Mesodermal cell (in vitro differentiated cells): ENCODE data around the gene TAGLN3. TPM values are rescaled to one million over a fixed set of nuclear protein-coding genes. Genes with fewer than 3 reads are reported as not detected.

Experiments used
- H3K27ac ChIP-seq: 2 replicates; pipeline ENCODE4 v1.7.0; 2013; ENCODE audit warnings: mild to moderate bottlenecking, low read depth, low read length, moderate library complexity; ENCODE audit not compliant: severe bottlenecking
- H3K36me3 ChIP-seq: 2 replicates; pipeline ENCODE4 v1.7.1; 2013; ENCODE audit warnings: mild to moderate bottlenecking, low read length, moderate library complexity; ENCODE audit not compliant: control insufficient read depth, insufficient read depth
- H3K4me1 ChIP-seq: one replicate; pipeline ENCODE4 v1.7.1; 2013; ENCODE audit warnings: mild to moderate bottlenecking, low read length; ENCODE audit not compliant: insufficient read depth, control insufficient read depth, poor library complexity, severe bottlenecking
- H3K4me3 ChIP-seq: 2 replicates; pipeline ENCODE4 v1.7.0; 2013; ENCODE audit warnings: low read length, control low read depth, mild to moderate bottlenecking; ENCODE audit not compliant: insufficient read depth, poor library complexity, severe bottlenecking; ENCODE audit errors: extremely low read depth
- H3K9me3 ChIP-seq: 2 replicates; pipeline ENCODE4 v1.7.1; 2013; ENCODE audit warnings: mild to moderate bottlenecking, low read length, moderate library complexity; ENCODE audit not compliant: control insufficient read depth
- WGBS, 2 experiments: methylation state at CpG; one replicate each; pipeline ENCODE4 v1.1.5; 2013; ENCODE audit warnings: missing lambda C conversion rate in 2 of 2; ENCODE audit not compliant: insufficient coverage in 2 of 2; 5-methylcytosine and 5-hydroxymethylcytosine counted together
- polyA plus RNA-seq, 2 experiments: library from polyadenylated mRNA; stranded (reverse); fragments of 50-300 nt; gene quantifications; one replicate each; pipeline ENCODE4 v1.2.3, GENCODE V29; 2013

Gene TAGLN3
- polyA plus RNA-seq (2013, experiment 1 of 2) = 10.5 TPM
- 7.6 TPM for polyA plus RNA-seq (2013, experiment 2 of 2)

DNA sequence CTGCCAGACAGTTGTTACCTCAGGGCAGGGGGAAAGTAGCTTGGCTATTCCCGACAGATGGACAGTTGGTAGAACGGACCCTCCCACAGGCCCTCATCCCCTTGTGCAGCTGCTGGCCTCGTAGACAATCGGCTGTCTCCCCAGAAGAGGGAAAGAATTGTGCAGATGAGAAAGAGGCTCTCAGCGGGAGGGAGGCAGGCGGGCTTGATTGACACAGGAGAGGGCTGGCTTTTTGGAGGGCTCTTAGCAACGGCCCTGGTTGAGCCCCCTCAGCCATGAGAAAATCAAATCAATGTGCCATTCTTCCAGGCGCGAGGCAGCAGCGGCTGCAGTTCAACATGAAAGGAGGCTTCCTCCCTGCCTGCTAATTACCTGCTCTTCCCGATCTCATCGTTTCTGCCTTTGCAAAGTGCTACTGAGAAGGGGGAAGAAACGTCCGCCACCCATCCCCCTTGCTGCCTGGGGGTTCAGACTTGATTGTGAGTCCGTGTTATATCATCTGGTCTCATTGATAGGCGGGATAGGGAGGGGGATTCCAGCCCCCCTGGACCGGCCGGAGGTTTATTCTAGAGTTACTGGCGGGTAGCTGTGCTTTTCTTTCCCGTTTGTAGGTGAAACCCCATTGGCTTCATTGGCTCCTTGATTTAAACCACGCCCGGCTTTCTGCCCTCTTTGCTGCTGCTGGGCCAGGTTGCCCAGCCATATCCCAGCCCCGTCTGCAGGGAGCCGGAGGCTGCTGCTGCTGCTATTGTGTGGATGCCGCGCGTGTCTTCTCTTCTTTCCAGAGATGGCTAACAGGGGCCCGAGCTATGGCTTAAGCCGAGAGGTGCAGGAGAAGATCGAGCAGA is at the start of gene TAGLN3:
TAGLN3 (plus strand) TSS at position 287 of the 848 bp plus-strand sequence; CDS start at position 788, 501 bp downstream.
- H3K27ac ChIP-seq = peak within 1 kb of the TSS; percentile 41
- peaks cover 17% of the 10 kb centered on the region for H3K4me1 ChIP-seq
- 2 to 3% methylated on average over 26 of the region's 30 CpGs for WGBS, 2 experiments
- H3K9me3 ChIP-seq = no peaks in the 10 kb centered on the region
- H3K4me3 ChIP-seq = peak within 1 kb of the TSS; percentile 34
- no peaks in the 10 kb centered on the region for H3K36me3 ChIP-seq

DNA sequence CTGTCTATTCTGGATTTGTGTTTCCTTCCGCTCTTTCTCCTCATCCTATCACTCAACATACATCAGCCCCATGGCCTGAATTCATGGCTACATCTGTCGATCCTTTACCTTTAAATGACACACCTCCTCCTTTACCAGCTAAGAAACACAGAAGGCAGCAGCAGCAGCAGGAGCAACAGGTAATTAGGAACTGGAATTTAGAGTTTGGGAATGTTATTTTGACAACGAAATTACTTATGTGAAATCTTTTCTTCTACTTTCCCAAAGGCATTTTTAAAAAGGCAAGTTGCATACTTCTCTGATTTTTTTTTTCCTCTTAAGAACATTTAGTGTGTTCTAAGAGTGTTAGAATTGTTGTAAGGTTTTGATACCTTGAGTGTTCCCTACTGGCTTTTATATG is 49.0 kb upstream of the TAGLN3 start:
- Histone ChIP-seq H3K4me1 (no peaks in the 10 kb centered on the region), H3K36me3 (peaks cover 67% of the 10 kb centered on the region)
- WGBS, 2 experiments = 100% methylated on average over 1 of the region's 3 CpGs

DNA sequence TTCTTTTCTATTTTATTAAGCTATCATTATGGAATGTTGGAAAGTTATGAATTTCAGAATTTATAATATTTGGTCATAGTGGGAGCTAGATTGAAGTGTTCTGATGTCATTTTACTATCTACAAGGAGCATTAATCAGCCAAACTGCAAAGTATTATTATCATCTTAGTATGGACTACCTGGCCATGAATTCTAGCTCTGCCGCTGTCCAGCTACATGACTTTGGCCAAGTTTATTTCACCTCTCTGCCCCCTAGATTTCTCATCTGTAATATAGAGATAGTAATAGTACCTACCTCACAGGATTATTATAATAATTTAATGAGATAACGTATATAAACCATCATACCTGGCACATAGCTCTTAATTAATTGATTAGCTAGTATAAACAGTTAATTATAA is 47.7 kb upstream of the TAGLN3 start:
- Histone ChIP-seq H3K27ac (no peak overlapping the region), H3K9me3 (no peaks in the 10 kb centered on the region), H3K36me3 (peaks cover 70% of the 10 kb centered on the region), H3K4me1 (no peaks in the 10 kb centered on the region), H3K4me3 (no peak overlapping the region)
- no CpG with 5 or more reads among the region's 2 CpGs for WGBS, 2 experiments

More for the DNA sequence above, 49.0 kb upstream of the TAGLN3 start:
- H3K27ac ChIP-seq = no peak overlapping the region
- no peak overlapping the region for H3K4me3 ChIP-seq
- H3K9me3 ChIP-seq = no peaks in the 10 kb centered on the region

DNA sequence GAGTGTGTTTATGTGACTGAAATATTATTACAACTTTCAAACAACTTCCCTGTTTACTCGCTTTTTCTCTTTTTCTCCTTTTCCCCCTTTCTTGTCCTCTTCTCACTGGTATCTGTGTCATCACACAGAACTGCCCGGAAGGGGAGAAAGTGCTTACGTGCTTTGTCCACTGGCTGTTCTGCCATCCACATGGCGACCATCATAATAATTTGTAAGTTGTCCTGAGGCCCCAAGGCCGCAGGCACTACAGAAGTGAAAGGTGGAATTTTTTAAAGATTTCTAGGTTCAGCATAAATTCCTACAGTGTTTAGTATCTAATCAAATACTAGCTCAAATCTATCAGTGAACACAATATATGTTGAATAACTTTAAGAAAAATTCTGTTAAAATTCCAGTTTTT is 46.6 kb upstream of the TAGLN3 start:
- WGBS, 2 experiments = 94 to 100% methylated on average over 1 to 3 of the region's 5 CpGs
- Histone ChIP-seq H3K27ac (no peak overlapping the region), H3K36me3 (peaks cover 80% of the 10 kb centered on the region), H3K4me1 (no peaks in the 10 kb centered on the region), H3K9me3 (no peaks in the 10 kb centered on the region), H3K4me3 (no peak overlapping the region)

DNA sequence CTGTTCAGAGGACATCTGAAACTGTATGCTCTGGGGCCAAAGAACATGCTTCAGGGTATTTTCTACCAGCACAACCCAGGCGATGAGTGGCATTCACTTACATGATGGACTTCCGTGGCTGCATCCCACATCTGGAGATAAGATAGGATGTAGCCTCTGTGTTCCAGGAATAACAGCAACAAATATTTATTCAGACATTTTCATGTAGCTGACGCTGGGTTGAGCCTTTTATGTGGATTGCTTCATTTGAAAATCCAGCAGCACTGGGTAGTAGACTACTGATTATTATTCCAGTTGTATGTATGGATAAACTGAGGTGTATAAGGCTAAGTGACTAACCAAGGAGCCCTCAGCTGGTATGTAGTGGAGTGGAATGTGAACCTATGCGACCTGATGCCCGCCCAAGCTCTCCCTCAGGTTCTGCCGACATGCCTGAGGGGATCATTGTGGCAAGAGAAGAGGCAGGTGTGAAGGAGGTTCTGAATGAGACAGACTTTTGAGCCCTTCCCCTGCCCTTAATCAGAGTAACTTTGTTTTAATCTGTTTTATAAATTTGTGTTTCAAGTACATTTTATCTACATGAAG is 45.8 kb upstream of the TAGLN3 start:
- H3K9me3 ChIP-seq = no peaks in the 10 kb centered on the region
- no peaks in the 10 kb centered on the region for H3K4me1 ChIP-seq
- H3K4me3 ChIP-seq = no peak overlapping the region
- H3K36me3 ChIP-seq = peaks cover 80% of the 10 kb centered on the region
- H3K27ac ChIP-seq = no peak overlapping the region
- WGBS, 2 experiments = 97 to 100% methylated on average over 3 to 5 of the region's 6 CpGs

DNA sequence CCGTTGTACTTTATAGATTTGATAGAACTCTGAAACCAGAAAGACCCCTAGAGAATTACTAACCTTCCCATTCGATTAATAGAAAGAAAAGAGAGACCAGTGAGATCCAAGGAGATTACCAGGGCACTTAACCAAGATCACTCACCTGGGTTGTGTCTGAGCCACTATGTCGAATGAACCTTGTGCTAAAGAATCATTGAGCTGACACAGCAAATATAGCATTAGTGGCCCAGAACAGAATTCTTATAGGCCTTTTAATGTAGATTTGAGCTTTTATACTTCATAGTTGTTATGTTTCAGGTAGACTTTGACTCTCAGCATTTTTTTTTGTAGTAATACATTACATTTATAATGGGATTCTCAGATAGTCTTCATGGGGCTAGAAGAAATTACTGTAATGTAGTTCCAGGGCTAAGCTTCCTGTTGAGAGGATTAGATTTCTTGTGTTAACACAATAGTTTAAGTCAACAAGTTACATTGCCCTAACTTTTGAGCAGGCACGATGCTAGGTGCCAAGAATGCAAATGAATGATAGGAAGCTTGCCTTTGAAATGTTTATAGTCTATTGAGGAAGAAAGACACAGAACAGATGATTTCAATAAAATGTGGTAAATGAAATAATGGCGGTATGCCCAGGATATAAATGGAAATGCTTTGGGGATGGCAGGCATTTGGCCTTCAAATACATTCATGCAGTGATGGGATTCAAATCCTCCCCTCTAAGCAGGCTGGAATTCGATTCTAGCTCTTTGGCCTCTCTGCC is 44.3 kb upstream of the TAGLN3 start:
- Histone ChIP-seq H3K4me3 (no peak overlapping the region), H3K27ac (no peak overlapping the region), H3K9me3 (no peaks in the 10 kb centered on the region), H3K36me3 (peaks cover 81% of the 10 kb centered on the region), H3K4me1 (no peaks in the 10 kb centered on the region)
- WGBS, 2 experiments = 79 to 89% methylated on average over 2 to 3 of the region's 6 CpGs

DNA sequence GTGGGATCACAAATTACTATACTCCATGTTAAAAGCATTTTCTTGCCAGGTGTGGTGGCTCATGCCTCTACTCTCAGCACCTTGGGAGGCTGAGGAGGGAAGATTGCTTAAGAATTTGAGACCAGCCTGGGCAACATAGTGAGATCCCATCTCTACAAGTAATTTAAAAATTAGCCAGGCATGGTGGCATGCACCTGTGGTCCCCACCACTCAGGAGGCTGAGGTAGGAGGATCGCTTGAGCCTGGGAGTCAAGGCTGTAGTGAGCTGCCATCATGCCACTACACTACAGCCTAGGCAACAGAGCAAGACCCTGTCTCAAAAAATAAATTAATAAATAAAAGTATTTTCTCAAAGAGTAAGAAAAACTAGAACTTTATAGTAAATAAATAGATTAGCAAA is 42.8 kb upstream of the TAGLN3 start:
- no peak overlapping the region for H3K4me3 ChIP-seq
- no peaks in the 10 kb centered on the region for H3K4me1 ChIP-seq
- peaks cover 72% of the 10 kb centered on the region for H3K36me3 ChIP-seq
- H3K27ac ChIP-seq = no peak overlapping the region
- H3K9me3 ChIP-seq = no peaks in the 10 kb centered on the region
- WGBS, 2 experiments = no CpG with 5 or more reads among the region's 1 CpG

DNA sequence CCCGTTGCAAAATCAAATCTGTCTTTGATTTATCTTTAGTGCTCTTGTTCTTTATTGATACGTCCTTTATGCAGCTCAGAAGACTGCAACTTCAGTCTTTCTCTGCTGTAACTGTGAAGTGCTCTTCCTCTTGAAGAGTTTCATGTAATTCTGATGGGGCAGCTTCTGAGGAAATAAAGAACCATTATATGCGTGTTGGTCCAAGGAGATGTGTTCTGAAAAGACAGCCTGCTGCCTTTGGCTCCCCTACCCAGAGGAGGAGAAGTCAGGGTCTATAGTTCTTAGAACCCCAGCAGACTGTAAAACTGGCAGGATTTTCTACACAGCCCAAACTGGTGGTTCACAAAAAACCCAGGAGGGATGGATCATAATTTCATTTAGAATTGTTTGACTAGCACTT is 42.3 kb upstream of the TAGLN3 start:
- Histone ChIP-seq H3K4me1 (no peaks in the 10 kb centered on the region), H3K36me3 (peaks cover 69% of the 10 kb centered on the region), H3K4me3 (no peak overlapping the region), H3K27ac (peak overlapping the region; percentile 17), H3K9me3 (no peaks in the 10 kb centered on the region)
- WGBS, 2 experiments = 85 to 87% methylated on average over 2 of the region's 3 CpGs

DNA sequence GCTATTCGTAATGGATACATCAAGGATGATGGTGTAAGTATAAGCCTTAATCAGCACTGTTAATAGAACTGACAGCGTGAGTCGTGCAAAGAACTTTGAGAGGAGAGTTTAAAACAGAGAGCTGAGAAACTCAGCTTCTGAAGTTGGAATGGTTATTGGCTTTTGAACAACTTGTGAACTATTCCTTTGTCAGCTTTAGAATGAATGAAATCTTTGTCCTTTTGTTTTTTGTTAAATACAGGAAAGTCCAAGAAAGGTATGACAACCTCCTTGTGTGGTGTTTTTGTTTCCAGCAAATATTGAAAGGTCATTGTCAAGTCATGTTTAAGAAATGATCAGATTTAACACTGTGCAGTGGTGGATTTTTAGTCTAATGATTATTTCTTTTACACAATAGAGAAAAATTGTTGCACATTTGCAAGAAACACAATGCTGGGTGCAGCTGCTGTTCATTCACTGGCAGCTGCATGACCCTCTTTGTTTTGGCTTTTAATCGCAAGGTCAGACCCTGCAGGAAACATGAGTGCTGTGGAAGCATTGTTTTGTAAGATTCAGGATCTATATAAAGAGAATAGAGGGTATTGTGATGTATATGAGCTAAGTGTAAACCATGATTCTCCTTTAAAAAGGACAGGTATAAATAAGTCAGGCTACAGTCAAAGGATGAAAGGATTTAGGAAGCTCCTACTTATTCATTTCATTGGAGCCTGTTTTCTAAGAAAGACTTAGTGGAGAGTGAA is 41.6 kb upstream of the TAGLN3 start:
- 64 to 68% methylated on average over 4 of the region's 4 CpGs for WGBS, 2 experiments
- Histone ChIP-seq H3K9me3 (no peaks in the 10 kb centered on the region), H3K4me3 (no peak overlapping the region), H3K27ac (peak overlapping the region; percentile 6), H3K36me3 (peaks cover 68% of the 10 kb centered on the region), H3K4me1 (no peaks in the 10 kb centered on the region)

DNA sequence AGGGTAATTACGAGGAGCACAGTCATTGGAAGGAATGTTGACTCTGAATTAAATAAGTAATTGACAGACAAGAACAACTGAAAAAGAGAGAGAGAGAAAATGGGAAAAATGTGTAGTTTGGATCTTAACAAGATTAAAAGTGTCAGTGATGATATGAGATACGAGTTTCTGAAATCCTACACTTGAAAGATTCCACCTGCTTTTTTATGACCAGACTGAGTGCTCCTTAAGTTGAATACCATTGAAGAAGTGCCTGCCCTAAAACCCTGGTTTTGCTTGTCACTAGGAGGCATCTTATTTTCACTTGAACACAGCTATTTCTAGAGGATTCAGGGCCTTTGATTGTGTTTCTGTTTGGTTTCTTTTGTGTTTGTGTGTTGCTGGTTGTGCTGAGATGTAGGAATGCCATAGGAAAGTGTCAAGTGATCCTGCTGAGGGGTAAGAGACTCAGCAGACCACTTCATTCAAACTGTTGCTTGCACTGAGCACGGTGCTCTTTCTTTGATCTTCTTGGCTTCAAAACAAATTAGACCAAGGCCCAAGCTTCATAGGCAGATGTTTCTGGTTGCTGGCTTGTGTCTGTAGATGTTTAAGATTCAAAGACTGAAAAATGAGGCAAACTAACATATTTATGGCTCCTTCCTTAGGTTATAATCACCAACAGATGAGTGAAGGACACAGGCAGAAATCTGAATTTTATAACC is 37.1 kb upstream of the TAGLN3 start:
- WGBS, 2 experiments = 83 to 86% methylated on average over 1 to 3 of the region's 3 CpGs
- Histone ChIP-seq H3K4me1 (peaks cover 5% of the 10 kb centered on the region), H3K9me3 (no peaks in the 10 kb centered on the region), H3K36me3 (peaks cover 58% of the 10 kb centered on the region), H3K27ac (peak overlapping the region; percentile 48), H3K4me3 (no peak overlapping the region)
